Heart right ventricle (tissue), 16 donors: ENCODE measurements around the gene RBM3. TPM values are rescaled to one million over a fixed set of nuclear protein-coding genes. Genes with fewer than 3 reads are reported as not detected.

Experiments used
- ATAC-seq, 8 donors: fragments of 200-7000 bp; cut with Tn5 transposase; one replicate each; pipeline ENCODE4 v1.9.1; 2020; ENCODE audit warnings: mild to moderate bottlenecking in 8 of 8, moderate library complexity in 8 of 8, moderate number of reproducible peaks in 1 of 8
- DNase-seq, 2 donors: peaks; one replicate each; pipeline ENCODE4 v3.0.0-alpha.2; 2020
- H3K27ac ChIP-seq, 10 donors: fragments of 200-600 bp; sonication (generic) in 2 of 10; one replicate each; pipeline versions ENCODE4 v1.5.0 to v1.8.0; 2020 to 2022; ENCODE audit warnings: mild to moderate bottlenecking in 3 of 10
- H3K27me3 ChIP-seq, 7 donors: fragments of 200-600 bp; one replicate each; pipeline ENCODE4 v1.8.0; 2021 to 2022; ENCODE audit warnings: mild to moderate bottlenecking in 2 of 7
- H3K36me3 ChIP-seq, 9 donors: fragments of 200-600 bp; sonication (generic) in 1 of 9; one replicate each; pipeline versions ENCODE4 v1.5.0 to v1.8.0; 2020 to 2022; ENCODE audit warnings: mild to moderate bottlenecking in 2 of 9
- H3K4me1 ChIP-seq, 9 donors: fragments of 200-600 bp; sonication (generic) in 1 of 9; one replicate each; pipeline versions ENCODE4 v1.5.0 to v1.8.0; 2020 to 2022; ENCODE audit warnings: mild to moderate bottlenecking in 4 of 9
- H3K4me3 ChIP-seq, 10 donors: fragments of 200-600 bp; sonication (generic) in 2 of 10; one replicate each; pipeline versions ENCODE4 v1.5.0 to v1.8.0; 2020 to 2022; ENCODE audit warnings: mild to moderate bottlenecking in 7 of 10, moderate library complexity in 2 of 10
- H3K9me3 ChIP-seq, 11 donors: fragments of 200-600 bp in 10 of 11; sonication (generic) in 2 of 11; one replicate each; pipeline versions ENCODE4 v1.5.0 to v1.8.0; 2013 to 2022; ENCODE audit warnings: mild to moderate bottlenecking in 2 of 11, control low read depth in 1 of 11, moderate library complexity in 1 of 11
- CTCF ChIP-seq, 9 donors: fragments of 200-600 bp; sonication (generic) in 2 of 9; IDR thresholded peaks; one replicate each; pipeline versions ENCODE4 v1.5.0 to v1.8.0; 2021 to 2022; ENCODE audit warnings: antibody characterized with exemption in 9 of 9, mild to moderate bottlenecking in 5 of 9, moderate library complexity in 1 of 9
- WGBS, 2 donors: extraction: QIAGEN DNeasy Blood & Tissue Kit; methylation state at CpG; one replicate each; pipeline ENCODE4 v1.1.7; 2013; ENCODE audit warnings: inconsistent platforms in 1 of 2; 5-methylcytosine and 5-hydroxymethylcytosine counted together
- intact Hi-C, 10 donors: fragments of 100-400 bp; cut with DNase I; formaldehyde crosslinking; loops; one replicate each; pipeline versions ENCODE4 v1.11.1 to v1.14.2; 2022
- polyA plus RNA-seq, 2 donors: library from polyadenylated mRNA; stranded (reverse); fragments of 200-250 nt; gene quantifications; one replicate each; pipeline ENCODE4 v1.2.3, GENCODE V29; 2013
- total RNA-seq, 10 donors: library from RNA; stranded (reverse); fragmentation: NEBNext Ultra II Directional in 3 of 10; extraction: Animal tissue kit (Norgen Biotek cat#: 25700) in 3 of 10; gene quantifications; one replicate each; pipeline versions ENCODE4 v1.2.1 to v1.2.4, GENCODE V29; 2021 to 2023
- donor health status: Arrhythmogenic right ventricular cardiomyopathy.
- donor health status: ischemic (EF 13 %, LVEDD 7.1; RV severe dilation, severe dysfunction).
- donor health status: healthy with polysubstance abuse.
- donor health status: DM: no; HTN: yes; CAD: no.
- donor health status: DM: no; HTN: no; CAD: no.
- donor health status: ischemic (EF 25% LVEDD 6.9; RV normal size, moderate dysfunction).
- donor health status: ischemic (EF 25% LVEDD 5.7; RV mildly dilated, moderate dysfunction).
- donor health status: healthy.
- donor health status: DM: yes; HTN: yes; CAD: no.
- donor health status: Ischemic cardiomyopathy.
- donor health status: ischemic (EF 35%, LVEDD 5.7; RV mildly dilated, moderate dysfunction).
- donor health status: nonischemic (EF 11% LVEDD 7.7; RV severe dilation, severe dysfunction).
- donor health status: DM: yes; HTN: yes; CAD: no.
- donor health status: PGD.
- donor health status: ischemic (EF 29% LVEDD 5.4; RV normal size, mild dysfunction).
- donor health status: nonischemic (EF 23%, LVEDD 6.1; RV moderate dilation, normal function).

RBM3 gene
- total and polyA plus RNA-seq, 12 donors, result 60.0 to 204 (median 111) TPM

DNA sequence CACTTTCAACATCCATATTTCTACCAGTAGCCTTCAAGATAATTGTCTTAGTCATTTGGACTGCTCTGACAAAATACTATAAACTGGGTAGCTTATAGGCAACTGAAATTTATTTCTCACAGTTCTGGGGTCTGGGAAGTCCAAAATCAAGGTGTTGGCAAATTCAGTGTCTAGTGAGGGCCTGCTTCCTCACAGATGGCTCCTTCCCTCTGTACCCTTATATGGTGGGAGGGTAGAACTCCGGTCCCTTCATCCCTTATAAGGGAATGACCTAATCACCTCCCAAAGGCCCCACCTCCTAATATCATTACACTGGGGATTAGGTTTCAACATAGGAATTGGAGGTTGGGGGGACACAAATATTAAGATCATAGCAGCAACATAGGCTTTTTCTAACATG lies 42.1 kb upstream of the RBM3 start:
- DNase-seq (no peak), ATAC-seq (no peak)
- Histone ChIP-seq H3K9me3 (no peaks in the 10 kb centered on the region), H3K27ac (peak overlapping the region in 9 of 10 donors; percentile 11 to 64 (median 47)), H3K4me1 (peaks cover 0 to 3% (median 0%) of the 10 kb centered on the region in 9 donors), H3K27me3 (no peaks in the 10 kb centered on the region), H3K36me3 (peaks cover 0 to 16% (median 0%) of the 10 kb centered on the region in 9 donors), H3K4me3 (no peak overlapping the region)
- 58 to 89% methylated on average over 1 of the region's 1 CpG for WGBS, 2 donors
- TF ChIP-seq CTCF (IDR thresholded peaks at IDR 0.05), result no peak
- intact Hi-C loops, result no loop called here

DNA sequence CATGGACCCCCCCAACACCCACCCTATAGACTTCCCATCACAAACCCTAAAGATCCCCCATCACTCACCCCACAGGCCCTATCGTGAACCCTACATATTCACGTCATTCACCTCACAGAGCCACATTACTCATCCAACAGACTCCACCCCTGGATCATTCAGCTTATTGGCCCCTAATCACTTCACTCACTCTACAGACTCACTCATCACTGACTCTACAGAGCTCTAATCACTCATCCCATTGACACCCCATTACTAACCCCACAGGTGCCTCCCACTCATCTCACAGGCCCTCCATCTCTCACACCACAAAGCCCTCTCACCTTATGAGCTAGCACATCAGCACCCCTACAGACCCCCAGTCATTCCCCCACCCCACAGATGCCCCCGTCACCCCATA lies 41.1 kb upstream of the RBM3 start:
- no peak overlapping the region for H3K27ac ChIP-seq
- peaks cover 0 to 3% (median 0%) of the 10 kb centered on the region in 9 donors for H3K4me1 ChIP-seq
- H3K4me3 ChIP-seq, result no peak overlapping the region
- H3K36me3 ChIP-seq, result peaks cover 0 to 7% (median 0%) of the 10 kb centered on the region in 9 donors
- DNase-seq (no peak), ATAC-seq (no peak)
- no peak for TF ChIP-seq CTCF (IDR thresholded peaks at IDR 0.05)
- intact Hi-C loops, result no loop called here
- 94 to 96% methylated on average over 3 of the region's 3 CpGs for WGBS, 2 donors
- H3K27me3 ChIP-seq, result no peaks in the 10 kb centered on the region
- no peaks in the 10 kb centered on the region for H3K9me3 ChIP-seq

DNA sequence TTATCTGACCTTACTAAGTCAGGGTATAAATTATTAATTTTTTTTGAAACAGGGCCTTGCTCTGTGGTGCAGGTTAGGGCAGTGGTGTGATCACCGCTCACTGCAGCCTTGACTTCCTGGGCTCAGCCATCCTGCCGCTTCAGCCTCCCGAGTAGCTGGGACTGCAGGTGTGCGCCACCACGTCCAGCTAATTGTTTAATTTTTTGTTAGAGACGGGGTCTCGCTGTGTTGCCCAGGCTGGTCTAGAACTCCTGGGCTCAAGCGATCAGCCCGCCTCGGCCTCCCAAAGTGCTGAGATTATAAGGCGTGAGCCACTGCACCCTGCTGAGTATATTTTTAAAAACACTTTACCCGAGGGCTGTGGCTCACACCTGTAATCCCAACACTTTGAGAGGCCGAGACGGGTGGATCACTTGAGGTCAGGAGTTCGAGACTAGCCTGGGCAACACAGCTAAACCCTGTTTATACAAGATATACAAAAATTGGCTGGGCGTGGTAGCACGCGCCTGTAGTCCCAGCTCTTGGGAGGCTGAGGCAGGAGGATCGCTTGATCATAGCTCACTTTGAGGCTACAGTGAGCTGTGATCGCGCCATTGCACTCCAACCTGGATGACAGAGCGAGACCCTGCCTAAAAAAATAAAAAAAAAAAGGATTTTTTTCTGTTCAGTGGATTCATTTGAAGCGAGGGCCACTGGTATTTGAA lies 35.5 kb upstream of the RBM3 start:
- Histone ChIP-seq H3K36me3 (peaks cover 0 to 15% (median 0%) of the 10 kb centered on the region in 9 donors), H3K27me3 (no peaks in the 10 kb centered on the region), H3K4me3 (peak overlapping the region in 9 of 10 donors; percentile 63 to 79 (median 73)), H3K9me3 (no peaks in the 10 kb centered on the region), H3K4me1 (peaks cover 0 to 13% (median 6%) of the 10 kb centered on the region in 9 donors), H3K27ac (peak overlapping the region in 9 of 10 donors; percentile 79 to 94 (median 90))
- WGBS, 2 donors, result 83 to 87% methylated on average over 23 of the region's 23 CpGs
- no peak for TF ChIP-seq CTCF (IDR thresholded peaks at IDR 0.05)
- intact Hi-C loops, result no loop called here
- no peak for DNase-seq
- ATAC-seq, result peak in 2 of 8 donors; percentile 5 to 8

- no peaks in the 10 kb centered on the region for H3K27me3 ChIP-seq
- intact Hi-C loops, result no loop called here
- H3K4me1 ChIP-seq, result peaks cover 0 to 13% (median 6%) of the 10 kb centered on the region in 9 donors
- H3K36me3 ChIP-seq, result peaks cover 0 to 22% (median 0%) of the 10 kb centered on the region in 9 donors
- 0 to 1% methylated on average over 25 to 58 of the region's 59 CpGs for WGBS, 2 donors
- no peaks in the 10 kb centered on the region for H3K9me3 ChIP-seq
- peak; percentile 94 to 96 for DNase-seq
- H3K27ac ChIP-seq, result peak within 1 kb of the TSS; percentile 73 to 94 (median 88)
- ATAC-seq, result peak; percentile 92 to 97 (median 95)
- H3K4me3 ChIP-seq, result peak within 1 kb of the TSS; percentile 35 to 79 (median 72)
- peak in 8 of 9 donors; percentile 15 to 65 (median 46) for TF ChIP-seq CTCF (IDR thresholded peaks at IDR 0.05)
These were observed 34.8 kb upstream of the RBM3 start, which contains the start of gene TBC1D25 for GRCh38 chrX:48539345-48540027. Gene TBC1D25 (plus strand): TSS chrX:48539714. CDS start chrX:48539798, 84 bp downstream.
